Lung (tissue), 12 donors: ENCODE data around the gene DTNB. TPM values are rescaled to one million over a fixed set of nuclear protein-coding genes. Genes with fewer than 3 reads are reported as not detected.

Experiments
- ATAC-seq: fragments of 200-7000 bp; cut with Tn5 transposase; one replicate; pipeline ENCODE4 v1.9.1; 2020; ENCODE audit warnings: moderate number of reproducible peaks; ENCODE audit not compliant: insufficient read depth, low FRiP score
- DNase-seq, 3 donors: peaks; one replicate each; pipeline ENCODE4 v3.0.0-alpha.2; 2013 to 2017
- H3K27ac ChIP-seq, 2 donors: one replicate each; pipeline ENCODE4 v1.5.1; 2013; ENCODE audit warnings: mild to moderate bottlenecking in 2 of 2, moderate library complexity in 2 of 2, control low read depth in 1 of 2, inconsistent platforms in 1 of 2, low read depth in 1 of 2, low read length in 1 of 2
- H3K27me3 ChIP-seq, 3 donors: one replicate each; pipeline ENCODE4 v1.5.1; 2013; ENCODE audit warnings: low read length in 2 of 3; ENCODE audit not compliant: control insufficient read depth in 3 of 3, insufficient read depth in 3 of 3
- H3K36me3 ChIP-seq, 4 donors: one replicate each; pipeline ENCODE4 v1.5.1; 2013; ENCODE audit warnings: low read length in 4 of 4, mild to moderate bottlenecking in 1 of 4, moderate library complexity in 1 of 4; ENCODE audit not compliant: control insufficient read depth in 4 of 4, insufficient read depth in 4 of 4
- H3K4me1 ChIP-seq, 5 donors: one replicate each; pipeline ENCODE4 v1.5.1; 2013; ENCODE audit warnings: low read length in 5 of 5, mild to moderate bottlenecking in 2 of 5, moderate library complexity in 1 of 5; ENCODE audit not compliant: control insufficient read depth in 5 of 5, insufficient read depth in 5 of 5
- H3K4me3 ChIP-seq: one replicate; pipeline ENCODE4 v1.5.1; 2013; ENCODE audit warnings: mild to moderate bottlenecking, control low read depth, moderate library complexity
- H3K9ac ChIP-seq, 2 donors: one replicate each; pipeline ENCODE4 v1.5.1; 2013; ENCODE audit warnings: low read length in 2 of 2, control low read depth in 1 of 2; ENCODE audit not compliant: insufficient read depth in 1 of 2
- H3K9me3 ChIP-seq, 4 donors: one replicate each; pipeline ENCODE4 v1.5.1; 2013; ENCODE audit warnings: low read length in 3 of 4, mild to moderate bottlenecking in 1 of 4, moderate library complexity in 1 of 4; ENCODE audit not compliant: control insufficient read depth in 4 of 4, insufficient read depth in 3 of 4
- CTCF ChIP-seq: IDR thresholded peaks from 2 replicates; pipeline ENCODE4 v1.5.1; 2012; ENCODE audit warnings: mild to moderate bottlenecking; ENCODE audit errors: control extremely low read depth, extremely low read depth
- WGBS, 2 donors: extraction: QIAGEN DNeasy Blood & Tissue Kit; methylation state at CpG; one replicate each; pipeline ENCODE4 v1.1.7; 2013; 5-methylcytosine and 5-hydroxymethylcytosine counted together
- polyA plus RNA-seq, 2 donors: library from polyadenylated mRNA; stranded (reverse); fragments of 200-250 nt; gene quantifications; one replicate each; pipeline ENCODE4 v1.2.1, GENCODE V29; 2013
- total RNA-seq, 2 donors: library from RNA; depleted of rRNA in 1 of 2; stranded (reverse); fragments of >200 nt in 1 of 2; gene quantifications; one replicate each; pipeline ENCODE4 v1.2.1, GENCODE V29; 2014 to 2021
- donor health status: control.
- donor health status: control.
- donor health status: Bipolar disorder and iron deficiency.
- donor health status: healthy.
- donor health status: DM: yes; HTN: yes; CAD: no.

Gene DTNB
- total and polyA plus RNA-seq, 4 donors = 10.1 to 35.2 (median 20.4) TPM

GRCh38 chr2:25339211-25339674 is 334.1 kb downstream of the DTNB start:
- 61 to 83% methylated on average over 8 of the region's 8 CpGs for WGBS, 2 donors
- H3K27ac ChIP-seq = peak overlapping the region in 1 of 2 donors; percentile 37
- H3K4me3 ChIP-seq = no peak overlapping the region
- DNase-seq (peak; percentile 53 to 62 (median 61)), ATAC-seq (no peak)
- no peaks in the 10 kb centered on the region for H3K9me3 ChIP-seq
- H3K9ac ChIP-seq = no peak overlapping the region
- no peaks in the 10 kb centered on the region for H3K27me3 ChIP-seq
- peaks cover 0 to 25% (median 19%) of the 10 kb centered on the region in 5 donors for H3K4me1 ChIP-seq
- peaks cover 0 to 3% (median 0%) of the 10 kb centered on the region in 4 donors for H3K36me3 ChIP-seq
- TF ChIP-seq CTCF = no peak

GRCh38 chr2:25338401-25338800 is 335.0 kb downstream of the DTNB start:
- Histone ChIP-seq H3K9ac (no peak overlapping the region), H3K27me3 (no peaks in the 10 kb centered on the region), H3K27ac (no peak overlapping the region), H3K4me1 (peaks cover 0 to 25% (median 19%) of the 10 kb centered on the region in 5 donors), H3K9me3 (no peaks in the 10 kb centered on the region), H3K4me3 (no peak overlapping the region), H3K36me3 (peaks cover 0 to 3% (median 0%) of the 10 kb centered on the region in 4 donors)
- ATAC-seq (no peak), DNase-seq (no peak)
- WGBS, 2 donors = 87 to 88% methylated on average over 11 to 13 of the region's 13 CpGs
- no peak for TF ChIP-seq CTCF

- DNase-seq = no peak
- ATAC-seq = no peak
- no peak overlapping the region for H3K27ac ChIP-seq
- H3K27me3 ChIP-seq = no peaks in the 10 kb centered on the region
- H3K9me3 ChIP-seq = no peaks in the 10 kb centered on the region
- no peak overlapping the region for H3K9ac ChIP-seq
- WGBS, 2 donors = 84 to 86% methylated on average over 7 of the region's 7 CpGs
- no peak overlapping the region for H3K4me3 ChIP-seq
- no peak for TF ChIP-seq CTCF
- H3K36me3 ChIP-seq = peaks cover 0 to 3% (median 0%) of the 10 kb centered on the region in 4 donors
- H3K4me1 ChIP-seq = peaks cover 0 to 25% (median 19%) of the 10 kb centered on the region in 5 donors
These were observed 335.5 kb downstream of the DTNB start for GRCh38 chr2:25337891-25338290.

GRCh38 chr2:25337276-25337675 is 336.1 kb downstream of the DTNB start:
- H3K27ac ChIP-seq = peak overlapping the region in 1 of 2 donors; percentile 7
- H3K9me3 ChIP-seq = no peaks in the 10 kb centered on the region
- no peak for DNase-seq
- H3K4me1 ChIP-seq = peaks cover 2 to 20% (median 15%) of the 10 kb centered on the region in 5 donors
- H3K4me3 ChIP-seq = no peak overlapping the region
- H3K9ac ChIP-seq = no peak overlapping the region
- WGBS, 2 donors = 71 to 78% methylated on average over 10 of the region's 10 CpGs
- peaks cover 0 to 3% (median 0%) of the 10 kb centered on the region in 4 donors for H3K36me3 ChIP-seq
- no peak for ATAC-seq
- no peak for TF ChIP-seq CTCF
- H3K27me3 ChIP-seq = no peaks in the 10 kb centered on the region
